ENCODE results near the gene ANKRD13C.
"Not testable (repeated sequence)": the region's sequence is repeated elsewhere in the genome, so short reads cannot be mapped to it uniquely, and the experiment has no call there.

GRCh38 chr1:70349799-70350198 is 4.7 kb downstream of the ANKRD13C start:
- TF ChIP-seq CTCF (conservative IDR thresholded peaks at IDR 0.05); ZFX (IDR thresholded peaks at IDR 0.05): not testable (repeated sequence)

Measured in C4-2B (cell line).